ENCODE results near the gene TRIM26.

DNA sequence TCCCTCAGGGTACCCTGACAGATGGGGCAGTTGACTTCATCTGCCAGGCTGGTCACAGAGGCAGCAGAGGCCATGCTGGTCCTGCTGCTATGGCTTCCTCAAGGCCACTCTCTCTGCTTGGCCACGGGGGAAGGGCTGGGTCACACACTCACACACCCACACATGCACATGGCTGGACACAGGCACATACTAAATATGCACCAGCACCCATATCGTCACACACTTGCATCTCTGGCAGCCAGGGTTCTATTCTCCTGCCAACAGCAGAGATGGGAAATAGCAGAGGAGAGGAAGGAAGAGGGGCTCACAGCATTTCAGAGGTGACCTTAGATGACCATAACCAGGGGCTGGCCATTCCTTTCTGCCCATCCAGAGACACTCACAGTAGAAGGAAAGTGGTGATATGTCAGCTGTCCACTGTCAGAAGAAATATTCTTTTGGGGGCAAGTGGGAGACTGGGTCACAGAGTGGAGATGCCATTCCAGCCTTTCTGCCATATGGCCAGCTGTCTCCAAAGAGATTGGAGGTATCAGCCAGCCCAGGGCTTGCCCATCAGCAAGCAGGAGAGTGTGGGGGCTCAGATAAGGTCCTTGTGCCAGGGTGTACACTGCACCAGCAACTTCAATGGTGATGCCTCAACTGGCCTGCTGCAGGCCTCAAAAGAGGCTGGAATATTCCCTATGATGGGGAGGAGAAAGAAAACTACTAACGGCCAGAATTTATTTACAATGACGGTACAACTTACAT, 52.2 kb downstream of the TRIM26 start, which contains the start of gene TRIM10:
- TF ChIP-seq EZH2 (IDR thresholded peaks at IDR 0.05; ENCODE audit: low read depth, low read length, severe bottlenecking), result no peak
- no peak for TF ChIP-seq CTCF (IDR thresholded peaks at IDR 0.05; ENCODE audit: control extremely low read depth in 1 of 3, insufficient read depth in 1 of 3, low read depth in 1 of 3, low read length in 3 of 3)
- TF ChIP-seq BCL11A (IDR thresholded peaks at IDR 0.05; ENCODE audit: low read depth in 2 of 2, low read length in 2 of 2), result no peak
- TF ChIP-seq KDM1A (IDR thresholded peaks at IDR 0.05; ENCODE audit: borderline replicate concordance, low read length), result no peak
- TF ChIP-seq TAF7 (optimal IDR thresholded peaks at IDR 0.05; ENCODE audit: borderline replicate concordance, low read depth, low read length), result no peak
- no peak for TF ChIP-seq BRCA1 (IDR thresholded peaks at IDR 0.05; ENCODE audit: low read depth, low read length)
- TF ChIP-seq TBP (IDR thresholded peaks at IDR 0.05; ENCODE audit: low read depth, low read length), result no peak
- TF ChIP-seq YY1 (IDR thresholded peaks at IDR 0.05; ENCODE audit: low read depth, low read length), result no peak
- no peak for TF ChIP-seq POLR2A (IDR thresholded peaks at IDR 0.05; ENCODE audit: control extremely low read depth in 1 of 2, low read depth in 2 of 2, low read length in 2 of 2)
- no peak for TF ChIP-seq FOSL1 (IDR thresholded peaks at IDR 0.05; ENCODE audit: insufficient read depth, low read depth, low read length)
- no peak for TF ChIP-seq PHF8 (conservative IDR thresholded peaks at IDR 0.05; ENCODE audit: low read depth, low read length)
- no peak for TF ChIP-seq TEAD4 (IDR thresholded peaks at IDR 0.05; ENCODE audit: low read depth, low read length)
- TF ChIP-seq RAD21 (IDR thresholded peaks at IDR 0.05 in 1 of 2, conservative IDR thresholded peaks at IDR 0.05 in 1 of 2; ENCODE audit: low read depth in 2 of 2, low read length in 2 of 2), result no peak
